Hepatic stellate cell (primary cell): ENCODE data around the gene TTLL1.
"Not testable (repeated sequence)": the region's sequence is repeated elsewhere in the genome, so short reads cannot be mapped to it uniquely, and the experiment has no call there.

ENCODE experiments used
- DNase-seq: peaks from one replicate; pipeline ENCODE4 v3.0.0; 2011; ENCODE audit warnings: low spot score

Gene TTLL1

GRCh38 chr22:43066844-43067385 is 22.3 kb downstream of the TTLL1 start:
- peak; percentile 31 for DNase-seq

- no peak for DNase-seq
These were observed 23.1 kb downstream of the TTLL1 start for GRCh38 chr22:43066134-43066533.

- peak; percentile 29 for DNase-seq
These were observed 29.0 kb downstream of the TTLL1 start for GRCh38 chr22:43060183-43060582.

- DNase-seq: no peak
These were observed 31.6 kb downstream of the TTLL1 start for GRCh38 chr22:43057641-43058040.

- DNase-seq: no peak
These were observed 36.0 kb downstream of the TTLL1 start for GRCh38 chr22:43053176-43053575.

- DNase-seq: no peak
These were observed 38.2 kb downstream of the TTLL1 start for GRCh38 chr22:43050995-43051394.

GRCh38 chr22:43047605-43048004 is 41.6 kb downstream of the TTLL1 start:
- no peak for DNase-seq

GRCh38 chr22:43044290-43044712 is 44.9 kb downstream of the TTLL1 start:
- DNase-seq: no peak

- no peak for DNase-seq
These were observed 47.0 kb downstream of the TTLL1 start for GRCh38 chr22:43042101-43042780.

- no peak for DNase-seq
These were observed 49.4 kb downstream of the TTLL1 start for GRCh38 chr22:43039800-43040199.

GRCh38 chr22:43038325-43038724 is 50.9 kb downstream of the TTLL1 start:
- no peak for DNase-seq

- no peak for DNase-seq
These were observed 52.8 kb downstream of the TTLL1 start for GRCh38 chr22:43036282-43036829.

- DNase-seq: no peak
These were observed 53.9 kb downstream of the TTLL1 start for GRCh38 chr22:43035250-43035649.

- no peak for DNase-seq
These were observed 57.6 kb downstream of the TTLL1 start for GRCh38 chr22:43031617-43032016.

GRCh38 chr22:43018615-43019014 is 70.6 kb downstream of the TTLL1 start:
- DNase-seq: no peak

- no peak for DNase-seq
These were observed 71.4 kb downstream of the TTLL1 start for GRCh38 chr22:43017525-43018460.

- not testable (repeated sequence) for DNase-seq
These were observed 73.0 kb downstream of the TTLL1 start for GRCh38 chr22:43016150-43016549.

- no peak for DNase-seq
These were observed 73.5 kb downstream of the TTLL1 start for GRCh38 chr22:43015677-43016042.

GRCh38 chr22:43014869-43015676 is 74.1 kb downstream of the TTLL1 start, which contains the start of gene PACSIN2:
PACSIN2 (minus strand) TSS chr22:43015149; CDS start chr22:42912080, 103,069 bp downstream.
- DNase-seq: peak; percentile 100

GRCh38 chr22:43014316-43014868 is 74.8 kb downstream of the TTLL1 start:
- no peak for DNase-seq
